CD4-positive, CD25-positive, alpha-beta regulatory T cell (primary cell): ENCODE data around the gene FAT4. TPM values are rescaled to one million over a fixed set of nuclear protein-coding genes. Genes with fewer than 3 reads are reported as not detected.

ENCODE experiments used
- ATAC-seq, 2 donors: fragments of 150-1000 bp; cut with Tn5 transposase; one replicate each; pipeline ENCODE4 v1.10.0; 2021; ENCODE audit warnings: low read depth in 2 of 2, moderate number of reproducible peaks in 2 of 2, moderate library complexity in 1 of 2
- DNase-seq, 3 donors: peaks; one replicate each; pipeline versions ENCODE4 v3.0.0 to v3.0.0-alpha.2; 2012 to 2022; ENCODE audit warnings: mixed read lengths in 1 of 3
- H3K27ac ChIP-seq: one replicate; pipeline ENCODE4 v1.7.0; 2013; ENCODE audit warnings: mild to moderate bottlenecking, low read length; ENCODE audit not compliant: insufficient read depth, poor library complexity, severe bottlenecking
- H3K27me3 ChIP-seq: one replicate; pipeline ENCODE4 v1.7.0; 2013; ENCODE audit warnings: low read length; ENCODE audit not compliant: control insufficient read depth, insufficient read depth
- H3K36me3 ChIP-seq: one replicate; pipeline ENCODE4 v1.7.0; 2013; ENCODE audit warnings: mild to moderate bottlenecking, low read length, moderate library complexity; ENCODE audit not compliant: control insufficient read depth, insufficient read depth
- H3K4me1 ChIP-seq: 2 replicates; pipeline ENCODE4 v1.7.0; 2013; ENCODE audit warnings: mild to moderate bottlenecking, low read length; ENCODE audit not compliant: insufficient read depth, control insufficient read depth, poor library complexity, severe bottlenecking
- H3K4me3 ChIP-seq: one replicate; pipeline ENCODE4 v1.7.0; 2013; ENCODE audit warnings: low read depth, mild to moderate bottlenecking, low read length, moderate library complexity
- H3K9me3 ChIP-seq, 2 experiments: 1 replicate in 1 of 2; 2 replicates in 1 of 2; pipeline ENCODE4 v1.7.0; 2013; ENCODE audit warnings: low read length in 2 of 2, mild to moderate bottlenecking in 1 of 2, moderate library complexity in 1 of 2; ENCODE audit not compliant: control insufficient read depth in 2 of 2
- H3K27ac Mint-ChIP-seq, 3 donors: one replicate each; pipeline ENCODE4 v1.8.0; 2020 to 2022; ENCODE audit warnings: mild to moderate bottlenecking in 3 of 3, mixed read lengths in 3 of 3, moderate library complexity in 2 of 3
- H3K27me3 Mint-ChIP-seq: one replicate; pipeline ENCODE4 v1.8.0; 2022; ENCODE audit warnings: mild to moderate bottlenecking, mixed read lengths
- H3K36me3 Mint-ChIP-seq: one replicate; pipeline ENCODE4 v1.8.0; 2020; ENCODE audit warnings: mixed read lengths
- H3K4me1 Mint-ChIP-seq, 4 donors: one replicate each; pipeline ENCODE4 v1.8.0; 2020 to 2022; ENCODE audit warnings: mixed read lengths in 4 of 4, mild to moderate bottlenecking in 1 of 4
- H3K4me3 Mint-ChIP-seq, 4 donors: one replicate each; pipeline ENCODE4 v1.8.0; 2020 to 2022; ENCODE audit warnings: mild to moderate bottlenecking in 4 of 4, mixed read lengths in 4 of 4, moderate library complexity in 3 of 4
- H3K9me3 Mint-ChIP-seq, 7 donors: one replicate each; pipeline ENCODE4 v1.8.0; 2020 to 2022; ENCODE audit warnings: mixed read lengths in 7 of 7, mild to moderate bottlenecking in 3 of 7, moderate library complexity in 2 of 7
- polyA plus RNA-seq, 4 donors: library from polyadenylated mRNA; unstranded; fragments of 300-500 nt; fragmentation: Illumina TruSeq; gene quantifications; one replicate each; pipeline ENCODE4 v1.2.3, GENCODE V29; 2021
- total RNA-seq: library from RNA; stranded (reverse); gene quantifications from one replicate; pipeline ENCODE4 v1.2.3, GENCODE V29; 2022

FAT4 gene
- total and polyA plus RNA-seq, 5 donors from 2014 or later = 0.02 TPM; not detected in 4

DNA sequence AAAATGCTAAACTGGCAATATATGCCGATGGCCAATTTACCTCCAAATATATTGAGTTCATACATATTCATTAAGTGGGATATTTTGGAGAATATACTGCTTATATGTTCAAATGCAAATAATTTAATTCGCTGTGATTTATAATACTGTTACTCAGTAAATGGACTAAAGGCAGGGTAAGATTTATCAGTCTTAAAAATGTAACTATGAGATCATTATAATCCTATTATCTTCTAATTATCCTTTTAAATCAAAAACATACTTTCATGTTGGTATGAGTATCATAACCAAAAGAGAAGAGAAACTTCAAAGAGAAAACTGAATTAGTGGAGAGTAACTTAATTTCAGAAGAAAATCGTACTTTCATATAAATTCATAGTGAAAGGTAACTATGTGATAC, 44.6 kb downstream of the FAT4 start:
- Mint-ChIP-seq H3K4me1 (no peaks in the 10 kb centered on the region), H3K4me3 (no peak overlapping the region), H3K36me3 (no peaks in the 10 kb centered on the region), H3K27me3 (no peaks in the 10 kb centered on the region), H3K27ac (no peak overlapping the region), H3K9me3 (peaks cover 0 to 19% (median 8%) of the 10 kb centered on the region in 7 donors)
- ATAC-seq (no peak), DNase-seq (no peak)
- no peaks in the 10 kb centered on the region for H3K36me3 ChIP-seq
- no peaks in the 10 kb centered on the region for H3K4me1 ChIP-seq
- no peaks in the 10 kb centered on the region for H3K9me3 ChIP-seq
- H3K4me3 ChIP-seq = no peak overlapping the region
- H3K27ac ChIP-seq = no peak overlapping the region
- H3K27me3 ChIP-seq = no peaks in the 10 kb centered on the region

DNA sequence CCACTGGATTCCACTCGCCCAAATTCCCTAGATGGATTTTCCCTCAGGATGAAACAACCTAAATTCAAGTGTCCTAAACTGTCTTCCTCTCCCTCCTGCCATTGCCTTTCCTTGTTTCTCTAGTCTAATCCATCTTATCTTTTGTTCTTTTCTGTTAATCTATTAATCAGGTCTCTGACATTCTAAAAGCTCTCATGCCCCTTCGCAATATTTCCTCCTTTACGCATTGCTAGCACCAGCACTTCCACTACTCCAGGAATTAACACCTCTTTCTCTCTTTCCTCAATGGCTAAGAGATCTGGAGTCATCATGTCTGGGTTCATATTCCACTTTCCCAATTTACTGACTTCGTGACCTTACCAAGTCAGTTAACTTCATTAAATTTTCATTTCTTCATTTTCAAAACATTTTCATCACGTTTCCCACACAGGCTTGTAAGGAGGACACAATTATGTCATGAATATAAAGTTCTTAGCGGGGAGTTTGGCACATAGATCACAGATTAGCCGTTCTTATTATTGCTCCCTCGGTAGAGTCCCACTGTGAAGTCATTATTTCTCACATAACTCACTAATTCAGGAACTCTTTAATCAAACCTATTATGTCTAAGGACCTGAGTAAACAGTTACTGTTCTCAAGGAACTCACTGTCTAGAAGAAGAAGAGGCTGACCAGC, 45.3 kb downstream of the FAT4 start:
- Histone ChIP-seq H3K36me3 (no peaks in the 10 kb centered on the region), H3K4me3 (no peak overlapping the region), H3K27ac (no peak overlapping the region), H3K27me3 (no peaks in the 10 kb centered on the region), H3K9me3 (no peaks in the 10 kb centered on the region), H3K4me1 (no peaks in the 10 kb centered on the region)
- no peak overlapping the region for H3K4me3 Mint-ChIP-seq
- DNase-seq (no peak), ATAC-seq (no peak)
- no peaks in the 10 kb centered on the region for H3K27me3 Mint-ChIP-seq
- no peak overlapping the region for H3K27ac Mint-ChIP-seq
- H3K4me1 Mint-ChIP-seq = no peaks in the 10 kb centered on the region
- H3K36me3 Mint-ChIP-seq = no peaks in the 10 kb centered on the region
- H3K9me3 Mint-ChIP-seq = peaks cover 0 to 22% (median 8%) of the 10 kb centered on the region in 7 donors

DNA sequence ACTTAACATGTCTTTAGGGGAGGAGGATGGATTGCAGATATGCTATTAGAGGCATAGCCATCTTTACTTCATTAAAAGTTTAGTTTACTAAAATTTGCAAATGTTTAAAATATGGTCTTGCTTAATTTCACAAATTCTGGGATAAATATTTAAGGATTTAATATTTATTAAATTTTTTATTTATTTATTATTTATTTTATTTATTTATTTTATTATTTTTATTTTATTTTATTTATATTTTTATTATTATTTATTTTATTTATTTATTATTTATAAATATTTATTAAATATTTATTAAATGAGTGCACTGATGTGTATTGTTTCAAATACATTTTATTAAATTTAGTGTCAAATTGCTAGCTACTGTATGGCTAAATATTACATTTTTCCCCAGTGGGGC, 46.0 kb downstream of the FAT4 start:
- Histone ChIP-seq H3K9me3 (no peaks in the 10 kb centered on the region), H3K27ac (no peak overlapping the region), H3K4me1 (no peaks in the 10 kb centered on the region), H3K4me3 (no peak overlapping the region), H3K27me3 (no peaks in the 10 kb centered on the region), H3K36me3 (no peaks in the 10 kb centered on the region)
- peaks cover 0 to 22% (median 8%) of the 10 kb centered on the region in 7 donors for H3K9me3 Mint-ChIP-seq
- no peaks in the 10 kb centered on the region for H3K36me3 Mint-ChIP-seq
- H3K4me3 Mint-ChIP-seq = no peak overlapping the region
- no peak overlapping the region for H3K27ac Mint-ChIP-seq
- no peaks in the 10 kb centered on the region for H3K4me1 Mint-ChIP-seq
- no peak for DNase-seq
- H3K27me3 Mint-ChIP-seq = no peaks in the 10 kb centered on the region
- no peak for ATAC-seq
